ENCODE measurements around the gene C22orf39.

C22orf39 gene

DNA sequence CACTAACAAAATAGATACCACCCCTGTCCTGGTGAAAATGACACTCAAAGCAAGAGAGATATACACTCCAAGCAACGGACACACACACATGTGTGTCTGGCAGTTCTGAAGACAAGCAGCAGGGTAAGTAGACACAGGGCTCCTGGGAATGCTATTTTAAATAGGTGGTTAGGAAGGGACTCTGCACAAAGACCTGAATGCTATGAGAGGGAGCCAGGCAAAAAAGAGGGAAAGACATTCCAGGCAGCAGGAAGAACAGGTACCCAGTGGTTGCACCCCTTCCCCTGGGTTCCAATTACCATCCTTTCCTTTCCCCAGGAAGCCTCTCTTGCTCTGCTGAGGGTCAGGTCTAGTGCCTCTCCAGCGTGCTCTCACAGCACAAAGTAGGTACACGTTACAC is 28.5 kb upstream of the C22orf39 start:
- no peak for DNase-seq

- DNase-seq: no peak
Observed at GRCh38 chr22:19473578-19473977, 26.1 kb upstream of the C22orf39 start.

DNA sequence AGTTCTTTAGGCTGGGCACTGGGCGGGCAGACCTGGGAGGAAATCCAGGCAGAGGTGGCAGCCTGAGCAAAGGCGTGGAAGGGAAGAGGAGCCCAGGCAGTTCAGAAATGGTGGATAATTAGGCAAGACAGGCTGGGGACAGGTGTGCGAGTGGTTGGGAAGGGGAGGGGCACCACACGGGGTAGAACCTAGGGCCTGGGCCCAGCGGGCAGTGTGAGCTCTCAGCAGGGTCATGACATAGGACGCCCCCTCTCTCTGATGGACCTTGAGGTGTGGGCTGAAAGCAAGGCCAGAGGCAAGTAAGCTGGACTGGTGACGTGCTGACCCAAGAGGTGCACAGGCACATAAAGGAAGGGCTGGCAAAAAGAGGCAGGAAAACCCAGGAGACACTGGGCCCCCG is 24.7 kb upstream of the C22orf39 start:
- no peak for DNase-seq

- DNase-seq: no peak
Observed at GRCh38 chr22:19471572-19471971, 24.1 kb upstream of the C22orf39 start.

DNA sequence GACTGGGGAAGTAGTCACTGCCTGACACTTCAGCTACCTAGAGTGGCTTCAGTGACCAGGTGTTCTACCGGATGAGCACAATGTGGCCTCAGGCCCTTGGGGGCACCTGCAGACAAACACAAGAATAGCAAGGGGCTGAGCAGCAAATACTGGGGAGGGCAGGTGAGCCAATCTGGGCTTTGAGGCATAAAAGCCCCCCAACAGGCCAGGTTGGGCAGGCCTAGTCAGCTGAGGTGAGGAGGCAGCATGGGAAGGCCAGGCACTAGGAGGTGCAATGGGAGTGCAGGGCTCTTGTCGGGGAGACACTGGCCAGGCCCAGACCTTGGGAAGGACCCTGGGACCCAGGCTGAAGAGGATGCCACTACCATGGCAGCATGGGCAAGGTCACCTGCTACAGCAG is 22.5 kb upstream of the C22orf39 start:
- no peak for DNase-seq

- no peak for DNase-seq
Observed at GRCh38 chr22:19469421-19469820, 21.9 kb upstream of the C22orf39 start.

GRCh38 chr22:19467912-19468311 is 20.4 kb upstream of the C22orf39 start:
- no peak for DNase-seq

DNA sequence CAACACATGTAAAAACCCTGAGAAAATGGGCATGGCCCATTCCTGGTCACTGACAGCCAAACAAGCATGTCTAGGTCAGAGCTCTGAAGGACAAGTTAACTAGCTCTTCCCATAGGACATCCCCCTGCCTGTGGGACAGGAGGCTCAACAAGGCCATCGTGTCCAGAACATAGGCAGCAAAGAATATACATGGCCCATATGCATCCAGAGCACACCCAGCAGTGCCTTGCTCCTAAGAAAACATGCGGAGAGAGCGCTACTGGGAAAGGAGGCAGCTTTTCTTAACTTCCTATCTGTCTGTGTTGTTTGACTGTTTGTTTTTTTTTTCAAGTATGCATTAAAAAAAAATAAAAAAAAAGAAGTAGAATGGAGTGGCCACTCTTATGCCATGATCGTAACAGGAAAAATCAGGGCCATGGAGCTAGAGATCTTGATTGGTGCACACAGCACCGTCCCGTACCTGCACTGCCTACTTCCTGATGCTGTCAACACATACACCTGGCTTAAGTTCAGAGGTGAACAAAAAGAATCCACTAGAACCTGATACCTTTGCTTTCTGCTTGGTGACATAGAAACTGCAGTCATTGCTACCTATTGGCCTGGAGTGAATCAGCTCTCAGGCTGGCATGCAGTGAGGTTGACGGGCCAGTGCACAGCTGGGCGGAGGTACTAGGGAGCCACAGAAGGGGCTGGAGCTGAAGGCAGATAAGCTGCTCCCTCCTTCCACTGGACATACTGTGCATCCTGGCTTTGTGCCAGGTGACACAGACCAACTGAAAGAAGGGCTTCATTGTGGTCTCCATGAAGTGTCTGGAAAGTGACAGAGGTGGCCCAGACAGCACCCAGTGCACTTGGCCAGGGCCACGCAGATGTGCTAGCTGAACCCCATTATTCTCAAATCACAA is 19.6 kb upstream of the C22orf39 start:
- DNase-seq: no peak

DNA sequence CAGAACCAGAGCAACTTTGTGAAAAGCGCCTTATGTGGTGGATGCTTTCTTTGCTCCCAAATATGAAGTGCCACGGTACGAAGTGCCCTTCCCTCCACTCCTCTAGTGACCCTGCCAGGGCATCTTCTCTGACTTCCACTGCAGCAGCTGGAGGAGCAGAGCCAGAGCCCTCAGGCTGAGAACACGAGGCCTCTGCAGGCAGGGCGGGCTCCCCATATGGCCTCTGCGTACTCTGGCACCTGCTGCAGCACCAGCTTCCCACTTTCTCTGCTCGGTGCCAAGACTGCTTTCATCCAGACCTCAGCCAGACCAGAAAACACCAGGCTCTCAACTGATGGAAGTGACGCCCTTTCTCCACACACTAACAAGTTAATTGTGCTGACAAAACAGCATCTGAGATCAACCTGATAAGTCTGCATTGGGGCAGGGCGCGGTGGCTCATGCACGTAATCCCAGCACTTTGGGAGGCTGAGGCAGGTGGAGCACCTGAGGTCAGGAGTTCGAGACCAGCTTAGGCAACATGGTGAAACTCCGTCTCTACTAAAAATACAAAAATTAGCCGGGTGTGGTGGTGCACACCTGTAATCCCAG is 18.7 kb upstream of the C22orf39 start:
- no peak for DNase-seq

DNA sequence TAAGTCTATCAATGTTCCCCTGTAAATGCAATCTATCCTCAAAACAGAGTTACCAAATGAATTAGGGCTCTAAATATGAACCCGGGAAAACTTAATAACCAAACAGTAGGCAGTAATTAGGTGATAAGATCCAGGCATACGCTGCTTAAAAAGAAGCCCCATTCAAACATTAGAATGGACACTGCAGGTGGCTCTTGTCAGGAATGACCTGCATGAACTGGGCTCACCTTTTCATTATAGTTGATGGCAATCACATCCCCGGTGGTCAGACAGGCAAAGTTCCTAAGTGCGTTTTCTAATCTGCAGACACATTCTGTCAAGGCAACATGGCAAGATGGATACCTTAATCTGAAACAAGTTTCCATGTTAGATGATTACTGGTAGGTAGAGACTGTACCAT is 17.5 kb upstream of the C22orf39 start:
- DNase-seq: no peak

GRCh38 chr22:19464546-19464945 is 17.0 kb upstream of the C22orf39 start:
- DNase-seq: no peak

- DNase-seq: no peak
Observed at GRCh38 chr22:19463491-19464469, 16.3 kb upstream of the C22orf39 start.

DNA sequence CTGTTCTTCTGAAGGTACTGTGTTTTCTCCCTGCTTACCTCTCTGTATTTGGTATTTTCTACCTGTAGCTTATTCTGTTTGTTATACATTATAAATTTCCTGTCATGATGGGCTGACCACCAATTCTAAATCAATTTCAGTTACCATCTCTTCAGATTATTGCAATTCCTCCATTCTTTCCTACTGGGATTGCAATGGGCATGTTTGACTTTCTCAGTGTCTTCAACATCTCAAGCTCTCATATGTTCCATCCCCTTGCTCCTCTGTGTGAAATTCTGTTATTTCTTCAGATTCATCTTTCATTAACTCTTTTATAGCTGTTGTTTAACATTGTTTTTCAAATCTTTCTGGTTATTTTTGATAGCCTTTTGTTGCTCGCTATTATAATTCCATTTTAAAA is 15.5 kb upstream of the C22orf39 start:
- DNase-seq: no peak

- DNase-seq: no peak
Observed at GRCh38 chr22:19461506-19461905, 14.0 kb upstream of the C22orf39 start.

GRCh38 chr22:19460036-19460435 is 12.5 kb upstream of the C22orf39 start:
- no peak for DNase-seq

DNA sequence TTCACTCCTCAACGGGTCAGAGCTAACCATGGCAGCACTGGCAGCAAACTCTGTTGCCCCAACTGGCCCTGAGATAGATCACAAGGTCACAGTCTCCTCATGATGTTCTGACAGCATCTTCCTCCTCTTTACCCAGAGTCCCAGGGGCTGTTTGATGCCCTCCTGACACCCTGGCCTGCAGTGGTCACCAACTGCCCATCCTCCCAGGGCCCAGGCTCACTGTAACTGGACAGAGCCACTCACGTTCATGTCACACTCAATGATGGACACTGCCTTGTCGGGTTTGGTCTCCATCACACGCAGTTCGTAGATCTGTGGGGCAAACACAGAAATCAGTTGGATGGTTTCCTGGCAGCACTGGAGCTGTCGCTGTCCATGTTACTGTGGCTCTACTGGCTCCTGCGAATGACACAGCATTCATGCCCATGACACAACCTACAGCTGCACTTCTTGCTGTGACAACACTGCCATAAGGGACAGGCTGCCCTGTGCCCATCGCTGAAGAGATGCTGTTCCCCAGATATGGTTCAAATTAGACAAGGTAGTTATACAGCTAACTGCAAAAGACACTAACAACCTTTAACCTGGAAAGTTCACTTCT is 10.4 kb upstream of the C22orf39 start:
- no peak for DNase-seq

DNA sequence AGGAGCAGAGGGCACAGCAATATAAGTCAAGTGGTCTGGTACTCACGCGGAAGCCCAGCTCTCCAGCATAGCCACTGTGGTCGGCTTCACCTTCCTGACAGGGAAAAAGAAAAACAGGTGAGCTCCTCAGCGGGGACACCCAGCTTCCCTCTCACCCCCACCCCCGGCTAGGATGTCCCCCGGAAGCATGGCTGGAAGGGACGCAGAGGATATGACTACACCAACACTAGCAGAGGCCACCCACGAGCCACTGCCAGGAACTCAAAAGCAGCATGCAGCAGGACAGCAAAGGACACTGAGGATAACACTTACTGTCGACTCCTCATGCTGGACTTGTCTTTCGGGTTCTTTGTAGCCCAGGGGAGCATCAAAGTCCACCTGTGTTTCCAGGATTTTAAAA is 9.0 kb upstream of the C22orf39 start:
- DNase-seq: no peak

DNA sequence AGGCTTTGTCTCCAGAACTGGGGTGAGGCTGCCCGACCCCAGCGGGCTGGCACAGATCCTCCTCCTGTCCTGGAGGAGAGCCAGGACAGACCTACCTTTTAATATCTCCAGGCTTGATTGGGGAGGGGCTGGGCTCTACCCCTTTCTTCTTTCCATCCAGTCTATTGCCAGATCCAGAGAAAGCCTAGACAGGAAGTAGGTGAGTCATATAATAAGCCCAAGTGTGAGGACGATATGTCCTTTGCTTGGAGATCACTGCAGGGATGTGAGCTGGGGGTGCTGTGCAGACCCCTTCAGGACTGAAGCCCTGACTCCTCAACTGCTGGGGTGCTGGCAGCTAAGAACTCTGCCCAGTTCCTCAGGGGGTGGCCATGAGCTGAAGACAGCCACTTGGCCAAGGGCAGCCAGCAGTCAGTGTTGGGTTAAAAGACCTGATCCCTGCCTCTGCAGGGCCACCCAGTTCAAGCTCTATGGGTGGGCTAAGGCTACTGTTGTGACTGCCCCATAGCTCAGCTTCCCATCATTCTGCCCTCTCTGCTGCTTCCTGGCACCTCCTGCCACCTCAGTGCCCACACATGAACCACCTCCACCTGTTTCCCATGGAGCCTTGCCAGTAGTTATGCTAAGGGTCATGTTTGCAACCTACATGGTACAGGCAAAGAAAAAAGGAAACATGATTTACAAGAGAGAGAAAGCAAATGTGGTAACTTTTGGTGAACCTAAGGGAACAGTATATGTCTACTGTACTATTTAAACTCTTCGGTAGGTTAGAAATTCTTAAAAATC is 8.3 kb upstream of the C22orf39 start:
- DNase-seq: no peak

DNA sequence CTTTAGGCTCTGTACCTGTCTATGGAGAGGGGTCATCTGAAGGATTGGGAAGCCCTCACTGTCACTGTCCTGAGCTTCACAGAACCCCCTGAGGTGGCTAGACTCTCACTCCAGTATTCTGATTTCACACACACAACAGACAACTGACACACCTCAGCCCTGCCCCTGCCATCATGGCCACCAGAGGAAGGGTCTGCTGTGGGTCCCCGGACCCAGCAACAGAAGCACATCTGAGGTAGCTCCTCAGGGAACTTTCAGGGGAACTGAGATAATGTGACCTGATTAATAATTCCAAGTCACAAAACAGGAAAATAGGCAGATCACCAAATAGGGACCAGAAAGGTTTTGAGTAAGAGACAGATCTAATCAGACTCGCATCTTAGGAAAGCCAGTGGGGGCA is 7.5 kb upstream of the C22orf39 start:
- no peak for DNase-seq

GRCh38 chr22:19454156-19454555 is 6.6 kb upstream of the C22orf39 start:
- DNase-seq: no peak

DNA sequence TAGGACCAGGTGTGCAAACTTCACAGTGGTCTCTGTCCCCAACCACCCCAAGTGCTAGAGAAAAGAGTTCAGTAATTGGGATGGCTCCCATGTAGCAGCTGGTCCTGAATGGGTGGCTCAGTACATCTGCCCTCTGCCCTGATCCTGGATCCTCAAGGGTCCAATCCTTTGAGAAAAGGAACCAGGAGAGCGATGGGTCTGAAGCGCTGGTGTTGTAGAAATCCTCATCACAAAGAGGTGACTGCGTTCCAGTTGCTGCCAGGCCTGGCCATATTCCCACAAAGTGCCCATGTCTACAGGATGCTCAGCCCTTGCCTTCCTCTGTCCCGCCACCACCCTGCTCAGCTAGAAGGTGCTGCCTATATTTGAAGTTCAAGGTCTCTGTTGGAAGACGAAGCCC is 6.2 kb upstream of the C22orf39 start:
- DNase-seq: no peak

DNA sequence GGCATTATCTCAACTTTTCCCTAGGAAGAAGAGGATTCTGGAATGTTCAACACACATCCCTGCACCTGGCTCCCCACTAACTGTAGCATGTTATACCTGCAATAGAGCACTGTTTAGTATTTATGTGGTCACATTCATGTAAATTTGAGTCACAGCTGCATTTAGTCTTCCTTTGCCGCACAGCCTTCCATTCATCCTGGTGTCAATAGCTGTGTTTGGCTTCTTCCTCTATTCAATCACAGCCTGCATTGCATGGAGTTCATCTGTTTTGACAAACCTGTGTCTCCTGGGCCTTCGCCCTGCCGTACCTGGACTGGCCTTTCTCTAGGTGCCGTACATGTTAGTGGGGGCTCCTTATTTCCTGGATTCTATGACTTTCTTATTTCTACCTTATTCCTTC is 4.1 kb upstream of the C22orf39 start:
- no peak for DNase-seq

All from COR-L47 (cell line).